MM.1S (cell line): ENCODE data around the gene ANXA9.

Source experiments
- EZH2 ChIP-seq: fragments of 300-600 bp; sonication (generic); optimal IDR thresholded peaks from 2 replicates; pipeline ENCODE3; 2017; ENCODE audit warnings: low read depth, mild to moderate bottlenecking, antibody characterized with exemption, low read length, mixed read lengths
- TF ChIP-seq, protein P1 (sequence below): fragments of 300-600 bp; sonication (generic); IDR thresholded peaks from 2 replicates; pipeline ENCODE4 v1.5.1; 2016; ENCODE audit warnings: antibody characterized with exemption, low read length, mixed read lengths

GRCh38 chr1:150997126-150997872, 15.2 kb downstream of the ANXA9 start:
- TF ChIP-seq EZH2: no peak
- TF ChIP-seq, protein P1, sequence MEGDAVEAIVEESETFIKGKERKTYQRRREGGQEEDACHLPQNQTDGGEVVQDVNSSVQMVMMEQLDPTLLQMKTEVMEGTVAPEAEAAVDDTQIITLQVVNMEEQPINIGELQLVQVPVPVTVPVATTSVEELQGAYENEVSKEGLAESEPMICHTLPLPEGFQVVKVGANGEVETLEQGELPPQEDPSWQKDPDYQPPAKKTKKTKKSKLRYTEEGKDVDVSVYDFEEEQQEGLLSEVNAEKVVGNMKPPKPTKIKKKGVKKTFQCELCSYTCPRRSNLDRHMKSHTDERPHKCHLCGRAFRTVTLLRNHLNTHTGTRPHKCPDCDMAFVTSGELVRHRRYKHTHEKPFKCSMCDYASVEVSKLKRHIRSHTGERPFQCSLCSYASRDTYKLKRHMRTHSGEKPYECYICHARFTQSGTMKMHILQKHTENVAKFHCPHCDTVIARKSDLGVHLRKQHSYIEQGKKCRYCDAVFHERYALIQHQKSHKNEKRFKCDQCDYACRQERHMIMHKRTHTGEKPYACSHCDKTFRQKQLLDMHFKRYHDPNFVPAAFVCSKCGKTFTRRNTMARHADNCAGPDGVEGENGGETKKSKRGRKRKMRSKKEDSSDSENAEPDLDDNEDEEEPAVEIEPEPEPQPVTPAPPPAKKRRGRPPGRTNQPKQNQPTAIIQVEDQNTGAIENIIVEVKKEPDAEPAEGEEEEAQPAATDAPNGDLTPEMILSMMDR: no peak
